Measurements from ENCODE around the gene PRDM16. TPM values are rescaled to one million over a fixed set of nuclear protein-coding genes. Genes with fewer than 3 reads are reported as not detected.

The PRDM16 gene
- total RNA-seq, 1 donor from 2014 or later = 0.43 TPM

GRCh38 chr1:3462356-3463012 lies 393.5 kb downstream of the PRDM16 start:
- Mint-ChIP-seq H3K9me3 (ENCODE audit: unreplicated experiment) (no peaks in the 10 kb centered on the region), H3K4me3 (ENCODE audit: unreplicated experiment) (no peak overlapping the region), H3K4me1 (ENCODE audit: low read depth, unreplicated experiment) (peaks cover 20% of the 10 kb centered on the region), H3K27ac (ENCODE audit: unreplicated experiment) (no peak overlapping the region), H3K27me3 (ENCODE audit: low read depth, unreplicated experiment) (peaks cover 8% of the 10 kb centered on the region), H3K36me3 (ENCODE audit: low read depth, unreplicated experiment) (no peaks in the 10 kb centered on the region)
- FAIRE-seq (no peak), DNase-seq (ENCODE audit: low read depth) (no peak)
- peaks cover 8% of the 10 kb centered on the region for H3K4me1 ChIP-seq (ENCODE audit: insufficient read depth, low read length)
- H3K27ac ChIP-seq (ENCODE audit: low read depth, low read length) = no peak overlapping the region
- TF ChIP-seq CTCF (IDR thresholded peaks at IDR 0.05; ENCODE audit: insufficient read depth, low read depth, low read length) (no peak), EZH2 (IDR thresholded peaks at IDR 0.05; ENCODE audit: insufficient read depth, low read length) (no peak)
- no peaks in the 10 kb centered on the region for H3K79me2 ChIP-seq (ENCODE audit: insufficient read depth, low read length)
- no peaks in the 10 kb centered on the region for H3K36me3 ChIP-seq (ENCODE audit: insufficient read depth, low read length)
- H3K9ac ChIP-seq (ENCODE audit: low read length) = no peak overlapping the region
- H3K27me3 ChIP-seq (ENCODE audit: insufficient read depth, low read length) = peaks cover 2% of the 10 kb centered on the region
- H3K4me3 ChIP-seq (ENCODE audit: insufficient read depth, low read depth, low read length) = no peak overlapping the region
- no peak overlapping the region for H2AFZ ChIP-seq (ENCODE audit: low read depth, low read length)
- H4K20me1 ChIP-seq (ENCODE audit: insufficient read depth, low read length) = no peaks in the 10 kb centered on the region
- no peak overlapping the region for H3K4me2 ChIP-seq (ENCODE audit: low read length)
- no peaks in the 10 kb centered on the region for H3K9me3 ChIP-seq (ENCODE audit: insufficient read depth, low read depth, low read length)

GRCh38 chr1:3463013-3463385 lies 394.0 kb downstream of the PRDM16 start:
- DNase-seq (ENCODE audit: low read depth) (no peak), FAIRE-seq (no peak)
- Histone ChIP-seq H3K4me1 (ENCODE audit: insufficient read depth, low read length) (peaks cover 8% of the 10 kb centered on the region), H3K79me2 (ENCODE audit: insufficient read depth, low read length) (no peaks in the 10 kb centered on the region), H3K27ac (ENCODE audit: low read depth, low read length) (no peak overlapping the region), H3K27me3 (ENCODE audit: insufficient read depth, low read length) (peaks cover 2% of the 10 kb centered on the region), H3K4me3 (ENCODE audit: insufficient read depth, low read depth, low read length) (no peak overlapping the region), H3K9ac (ENCODE audit: low read length) (no peak overlapping the region), H3K4me2 (ENCODE audit: low read length) (no peak overlapping the region), H3K9me3 (ENCODE audit: insufficient read depth, low read depth, low read length) (no peaks in the 10 kb centered on the region), H4K20me1 (ENCODE audit: insufficient read depth, low read length) (no peaks in the 10 kb centered on the region), H3K36me3 (ENCODE audit: insufficient read depth, low read length) (no peaks in the 10 kb centered on the region), H2AFZ (ENCODE audit: low read depth, low read length) (no peak overlapping the region)
- Mint-ChIP-seq H3K4me1 (ENCODE audit: low read depth, unreplicated experiment) (peaks cover 20% of the 10 kb centered on the region), H3K4me3 (ENCODE audit: unreplicated experiment) (no peak overlapping the region), H3K27ac (ENCODE audit: unreplicated experiment) (no peak overlapping the region), H3K36me3 (ENCODE audit: low read depth, unreplicated experiment) (no peaks in the 10 kb centered on the region), H3K27me3 (ENCODE audit: low read depth, unreplicated experiment) (peaks cover 8% of the 10 kb centered on the region), H3K9me3 (ENCODE audit: unreplicated experiment) (no peaks in the 10 kb centered on the region)
- TF ChIP-seq CTCF (IDR thresholded peaks at IDR 0.05; ENCODE audit: insufficient read depth, low read depth, low read length) (no peak), EZH2 (IDR thresholded peaks at IDR 0.05; ENCODE audit: insufficient read depth, low read length) (no peak)

- FAIRE-seq (no peak), DNase-seq (ENCODE audit: low read depth) (no peak)
- Histone ChIP-seq H3K4me1 (ENCODE audit: insufficient read depth, low read length) (peaks cover 8% of the 10 kb centered on the region), H4K20me1 (ENCODE audit: insufficient read depth, low read length) (no peaks in the 10 kb centered on the region), H3K4me3 (ENCODE audit: insufficient read depth, low read depth, low read length) (no peak overlapping the region), H3K9me3 (ENCODE audit: insufficient read depth, low read depth, low read length) (no peaks in the 10 kb centered on the region), H3K27ac (ENCODE audit: low read depth, low read length) (no peak overlapping the region), H3K27me3 (ENCODE audit: insufficient read depth, low read length) (no peaks in the 10 kb centered on the region), H3K36me3 (ENCODE audit: insufficient read depth, low read length) (no peaks in the 10 kb centered on the region), H3K9ac (ENCODE audit: low read length) (no peak overlapping the region), H3K79me2 (ENCODE audit: insufficient read depth, low read length) (no peaks in the 10 kb centered on the region), H2AFZ (ENCODE audit: low read depth, low read length) (no peak overlapping the region), H3K4me2 (ENCODE audit: low read length) (no peak overlapping the region)
- TF ChIP-seq CTCF (IDR thresholded peaks at IDR 0.05; ENCODE audit: insufficient read depth, low read depth, low read length) (no peak), EZH2 (IDR thresholded peaks at IDR 0.05; ENCODE audit: insufficient read depth, low read length) (no peak)
- peaks cover 17% of the 10 kb centered on the region for H3K4me1 Mint-ChIP-seq (ENCODE audit: low read depth, unreplicated experiment)
- H3K9me3 Mint-ChIP-seq (ENCODE audit: unreplicated experiment) = no peaks in the 10 kb centered on the region
- no peak overlapping the region for H3K4me3 Mint-ChIP-seq (ENCODE audit: unreplicated experiment)
- no peak overlapping the region for H3K27ac Mint-ChIP-seq (ENCODE audit: unreplicated experiment)
- H3K27me3 Mint-ChIP-seq (ENCODE audit: low read depth, unreplicated experiment) = peaks cover 8% of the 10 kb centered on the region
- H3K36me3 Mint-ChIP-seq (ENCODE audit: low read depth, unreplicated experiment) = no peaks in the 10 kb centered on the region
These were observed 394.4 kb downstream of the PRDM16 start for GRCh38 chr1:3463408-3463863.

All from astrocyte (in vitro differentiated cells and primary cell).